GM06990 (cell line): Measurements from ENCODE around the gene FADS1.

Experiments used
- DNase-seq: peaks from one replicate; pipeline ENCODE4 v3.0.0-alpha.2; 2011; ENCODE audit not compliant: insufficient read length; ENCODE audit errors: extremely low read depth
- H3K27me3 ChIP-seq: replicated peaks from 2 replicates; pipeline ENCODE4 v1.6.0; 2011; ENCODE audit warnings: low read length; ENCODE audit not compliant: control insufficient read depth, insufficient read depth
- H3K36me3 ChIP-seq: 2 replicates; pipeline ENCODE4 v1.5.1; 2011; ENCODE audit warnings: low read length; ENCODE audit not compliant: control insufficient read depth, insufficient read depth
- H3K4me3 ChIP-seq: replicated peaks from 2 replicates; pipeline ENCODE4 v1.5.1; 2011; ENCODE audit warnings: low read depth, mild to moderate bottlenecking, control low read depth, low read length
- CTCF ChIP-seq: IDR thresholded peaks from 2 replicates; pipeline ENCODE4 v1.5.1; 2011; ENCODE audit warnings: low read length, control low read depth, mild to moderate bottlenecking, inconsistent platforms; ENCODE audit not compliant: insufficient read depth, poor library complexity, severe bottlenecking

FADS1 gene

GRCh38 chr11:61795876-61796526 lies 20.8 kb downstream of the FADS1 start:
- no peak for TF ChIP-seq CTCF
- no peak overlapping the region for H3K4me3 ChIP-seq
- peaks cover 9% of the 10 kb centered on the region for H3K36me3 ChIP-seq
- no peaks in the 10 kb centered on the region for H3K27me3 ChIP-seq
- DNase-seq = no peak

GRCh38 chr11:61795459-61795858 lies 21.3 kb downstream of the FADS1 start:
- TF ChIP-seq CTCF = no peak
- H3K4me3 ChIP-seq = no peak overlapping the region
- no peak for DNase-seq
- peaks cover 10% of the 10 kb centered on the region for H3K36me3 ChIP-seq
- no peaks in the 10 kb centered on the region for H3K27me3 ChIP-seq

GRCh38 chr11:61794579-61794978 lies 22.2 kb downstream of the FADS1 start:
- no peak for TF ChIP-seq CTCF
- 0 out of 2 replicates have a peak overlapping the region, but pooled peaks have one; percentile 4 for H3K4me3 ChIP-seq
- peaks cover 15% of the 10 kb centered on the region for H3K36me3 ChIP-seq
- DNase-seq = no peak
- no peaks in the 10 kb centered on the region for H3K27me3 ChIP-seq

GRCh38 chr11:61793829-61794204 lies 23.0 kb downstream of the FADS1 start:
- peak overlapping the region; percentile 83 for H3K4me3 ChIP-seq
- H3K36me3 ChIP-seq = peaks cover 19% of the 10 kb centered on the region

GRCh38 chr11:61793083-61793828 lies 23.5 kb downstream of the FADS1 start:
- H3K4me3 ChIP-seq = peak overlapping the region; percentile 83
- no peaks in the 10 kb centered on the region for H3K27me3 ChIP-seq
- no peak for DNase-seq
- no peak for TF ChIP-seq CTCF
- H3K36me3 ChIP-seq = peaks cover 22% of the 10 kb centered on the region

More at GRCh38 chr11:61793829-61794204, 23.0 kb downstream of the FADS1 start:
- TF ChIP-seq CTCF = no peak
- no peaks in the 10 kb centered on the region for H3K27me3 ChIP-seq
- DNase-seq = no peak
